ENCODE measurements around the gene LILRA1. TPM values are rescaled to one million over a fixed set of nuclear protein-coding genes. Genes with fewer than 3 reads are reported as not detected.
"Not testable (repeated sequence)": the region's sequence is repeated elsewhere in the genome, so short reads cannot be mapped to it uniquely, and the experiment has no call there.

LILRA1 gene
- total and polyA plus RNA-seq, 9 of the 15 experiments (the other 6 are each of a cell fraction or from before 2014, with no cell fraction given) = not detected

- H3K27me3 ChIP-seq (ENCODE audit: control insufficient read depth in 2 of 2, insufficient read depth in 2 of 2, low read length in 2 of 2) = peaks cover 2 to 50% of the 10 kb centered on the region in 2 experiments; a peak in 4 of 5 replicates
Observed at GRCh38 chr19:54594737-54595136, 1.3 kb downstream of the LILRA1 start.

DNA sequence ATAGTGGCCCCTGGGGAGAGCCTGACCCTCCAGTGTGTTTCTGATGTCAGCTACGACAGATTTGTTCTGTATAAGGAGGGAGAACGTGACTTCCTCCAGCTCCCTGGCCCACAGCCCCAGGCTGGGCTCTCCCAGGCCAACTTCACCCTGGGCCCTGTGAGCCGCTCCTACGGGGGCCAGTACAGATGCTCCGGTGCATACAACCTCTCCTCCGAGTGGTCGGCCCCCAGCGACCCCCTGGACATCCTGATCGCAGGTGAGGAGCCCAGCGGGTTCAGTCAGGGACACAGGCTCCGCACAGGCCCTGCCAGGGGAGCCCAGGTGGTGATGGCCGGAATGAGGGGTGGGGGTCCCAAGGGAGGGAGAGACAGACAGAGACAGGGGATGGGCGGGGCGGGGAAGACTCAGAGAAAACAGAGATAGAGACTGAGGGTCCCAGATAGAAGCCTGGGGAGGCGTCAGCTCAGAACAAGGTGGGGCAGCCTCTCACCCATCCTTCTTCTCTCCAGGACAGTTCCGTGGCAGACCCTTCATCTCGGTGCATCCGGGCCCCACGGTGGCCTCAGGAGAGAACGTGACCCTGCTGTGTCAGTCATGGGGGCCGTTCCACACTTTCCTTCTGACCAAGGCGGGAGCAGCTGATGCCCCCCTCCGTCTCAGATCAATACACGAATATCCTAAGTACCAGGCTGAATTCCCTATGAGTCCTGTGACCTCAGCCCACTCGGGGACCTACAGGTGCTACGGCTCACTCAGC lies 2.4 kb downstream of the LILRA1 start:
- POLR2A ChIA-PET; DNase-seq (ENCODE audit: extremely low read depth in 1 of 4, low spot score in 3 of 4); H3K9me1 ChIP-seq (ENCODE audit: control insufficient read depth, insufficient read depth, low read length); H3K36me3 ChIP-seq (ENCODE audit: control insufficient read depth, insufficient read depth, low read length); H3K4me3 ChIP-seq; CTCF ChIA-PET (ENCODE audit: low intra/inter-chr PET ratio); BruUV-seq (replicated peaks); H3K4me1 ChIP-seq (replicated peaks in 1 of 2; ENCODE audit: control insufficient read depth in 2 of 2, insufficient read depth in 2 of 2, low read length in 2 of 2); ATAC-seq; H3K27ac ChIP-seq (ENCODE audit: extremely low read depth, low read depth, low read length); H3K9ac ChIP-seq (ENCODE audit: insufficient read depth in 1 of 2, low read depth in 2 of 2, low read length in 2 of 2); H3K4me2 ChIP-seq (ENCODE audit: insufficient read depth, low read length); H3K9me3 ChIP-seq (replicated peaks; ENCODE audit: control insufficient read depth, insufficient read depth, low read depth, low read length); in situ Hi-C loops (cut with MboI); intact Hi-C loops (cut with micrococcal nuclease); FAIRE-seq; H2AFZ ChIP-seq (ENCODE audit: low read depth, low read length); H3K79me2 ChIP-seq (ENCODE audit: control insufficient read depth, insufficient read depth, low read length); H4K20me1 ChIP-seq (replicated peaks; ENCODE audit: control insufficient read depth, insufficient read depth, low read length): not testable (repeated sequence)
- WGBS (ENCODE audit: insufficient coverage, low coverage, missing lambda C conversion rate) = 3% methylated on average over 19 of the region's 26 CpGs
- H3K27me3 ChIP-seq (ENCODE audit: control insufficient read depth in 2 of 2, insufficient read depth in 2 of 2, low read length in 2 of 2) = peaks cover 2 to 60% of the 10 kb centered on the region in 2 experiments; a peak in 4 of 5 replicates

More at GRCh38 chr19:54594737-54595136, 1.3 kb downstream of the LILRA1 start:
- TF ChIP-seq GMEB1 (CRISPR knock-in tag; IDR thresholded peaks at IDR 0.05) = no peak
- TF ChIP-seq ZNF197 (CRISPR knock-in tag; IDR thresholded peaks at IDR 0.05; ENCODE audit: low read depth) = no peak
- DNase-seq (ENCODE audit: extremely low read depth in 1 of 4, low spot score in 3 of 4) = no peak
- Histone ChIP-seq H3K9ac (ENCODE audit: insufficient read depth in 1 of 2, low read depth in 2 of 2, low read length in 2 of 2) (no peak overlapping the region), H3K4me2 (ENCODE audit: insufficient read depth, low read length) (no peak overlapping the region), H3K27ac (ENCODE audit: extremely low read depth, low read depth, low read length) (no peak overlapping the region), H4K20me1 (replicated peaks; ENCODE audit: control insufficient read depth, insufficient read depth, low read length) (no peaks in the 10 kb centered on the region; the same call in 1 of the 2 replicates), H3K9me3 (replicated peaks; ENCODE audit: control insufficient read depth, insufficient read depth, low read depth, low read length) (no peaks in the 10 kb centered on the region), H3K36me3 (ENCODE audit: control insufficient read depth, insufficient read depth, low read length) (no peaks in the 10 kb centered on the region), H2AFZ (ENCODE audit: low read depth, low read length) (no peak overlapping the region), H3K9me1 (ENCODE audit: control insufficient read depth, insufficient read depth, low read length) (no peaks in the 10 kb centered on the region), H3K79me2 (ENCODE audit: control insufficient read depth, insufficient read depth, low read length) (no peaks in the 10 kb centered on the region), H3K4me1 (replicated peaks in 1 of 2; ENCODE audit: control insufficient read depth in 2 of 2, insufficient read depth in 2 of 2, low read length in 2 of 2) (no peaks in the 10 kb centered on the region), H3K4me3 (no peak overlapping the region)
- 0% methylated on average over 4 of the region's 5 CpGs for WGBS (ENCODE audit: insufficient coverage, low coverage, missing lambda C conversion rate)
- no peak for FAIRE-seq
- BruUV-seq (replicated peaks) = no TSS peak
- ATAC-seq = no peak
- intact Hi-C loops (cut with micrococcal nuclease) (no loop called here), in situ Hi-C loops (cut with MboI) (no loop called here)
- ChIA-PET CTCF (ENCODE audit: low intra/inter-chr PET ratio) (no interaction called here), POLR2A (no interaction called here)

Data from K562 (cell line).